ENCODE measurements around the gene MCEE.

The MCEE gene

GRCh38 chr2:71074893-71075395 lies 55.1 kb downstream of the MCEE start:
- no peak for DNase-seq

DNA sequence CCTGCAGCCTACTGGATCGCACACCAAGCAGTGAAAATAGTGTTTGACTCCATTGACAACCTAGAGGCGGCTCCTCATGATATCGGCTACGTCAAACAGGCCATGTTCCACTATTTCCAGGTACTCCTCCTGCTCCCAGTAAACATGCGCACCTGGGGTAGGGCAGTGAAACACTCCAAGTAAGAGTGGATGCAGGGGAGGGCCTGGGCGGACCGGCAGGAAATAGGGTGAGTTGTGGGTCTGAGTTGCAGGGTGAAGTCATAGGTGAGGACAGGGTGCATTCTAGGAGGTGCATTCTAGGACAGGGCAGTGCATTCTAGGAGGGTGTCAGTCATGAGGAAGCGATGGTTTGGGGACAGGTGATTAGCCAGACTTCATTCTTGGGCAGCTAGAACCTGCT lies 56.6 kb downstream of the MCEE start:
- DNase-seq: no peak

- DNase-seq: no peak
Observed at GRCh38 chr2:71072492-71072891, 57.5 kb downstream of the MCEE start.

DNA sequence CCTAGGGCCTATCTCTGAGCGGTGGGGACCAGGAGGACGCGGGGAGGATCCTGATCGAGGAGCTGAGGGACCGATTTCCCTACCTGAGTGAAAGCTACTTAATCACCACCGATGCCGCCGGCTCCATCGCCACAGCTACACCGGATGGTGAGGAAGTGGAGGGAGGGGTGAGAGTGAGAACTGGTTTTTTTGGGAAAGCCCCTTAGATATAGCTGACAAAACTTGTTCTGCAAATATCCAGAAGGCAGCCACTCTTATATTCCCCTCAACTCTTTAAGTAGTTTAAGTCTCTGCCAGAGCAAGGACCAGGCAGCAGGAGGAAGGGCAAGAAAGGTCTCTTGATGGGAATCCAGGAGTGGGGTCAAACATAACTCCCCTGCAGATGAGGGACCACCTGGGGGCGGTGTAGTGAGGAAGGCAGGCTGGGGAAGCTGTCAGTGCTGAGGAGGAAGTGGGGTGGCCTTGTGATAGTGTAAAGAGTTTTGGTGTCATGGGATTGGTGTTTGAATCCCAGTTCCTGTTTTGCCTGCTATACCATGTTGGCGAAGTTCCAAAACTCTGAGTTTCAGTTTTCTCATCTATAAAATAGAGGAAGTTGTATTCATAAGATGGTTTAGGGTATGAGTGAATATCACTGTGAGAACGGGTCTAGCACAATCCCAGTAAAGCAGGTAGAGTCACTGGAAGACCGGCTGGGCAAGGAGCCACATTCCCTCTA lies 58.2 kb downstream of the MCEE start:
- no peak for DNase-seq

GRCh38 chr2:71070294-71071093 lies 59.5 kb downstream of the MCEE start:
- no peak for DNase-seq

- DNase-seq: no peak
Observed at GRCh38 chr2:71069376-71069775, 60.7 kb downstream of the MCEE start.

- DNase-seq: peak; percentile 93
Observed at GRCh38 chr2:71068218-71069035, 61.6 kb downstream of the MCEE start, which contains the start of gene NAGK. TSS of gene NAGK (plus strand) at chr2:71068648. CDS start at chr2:71068684, 36 bp downstream.

DNA sequence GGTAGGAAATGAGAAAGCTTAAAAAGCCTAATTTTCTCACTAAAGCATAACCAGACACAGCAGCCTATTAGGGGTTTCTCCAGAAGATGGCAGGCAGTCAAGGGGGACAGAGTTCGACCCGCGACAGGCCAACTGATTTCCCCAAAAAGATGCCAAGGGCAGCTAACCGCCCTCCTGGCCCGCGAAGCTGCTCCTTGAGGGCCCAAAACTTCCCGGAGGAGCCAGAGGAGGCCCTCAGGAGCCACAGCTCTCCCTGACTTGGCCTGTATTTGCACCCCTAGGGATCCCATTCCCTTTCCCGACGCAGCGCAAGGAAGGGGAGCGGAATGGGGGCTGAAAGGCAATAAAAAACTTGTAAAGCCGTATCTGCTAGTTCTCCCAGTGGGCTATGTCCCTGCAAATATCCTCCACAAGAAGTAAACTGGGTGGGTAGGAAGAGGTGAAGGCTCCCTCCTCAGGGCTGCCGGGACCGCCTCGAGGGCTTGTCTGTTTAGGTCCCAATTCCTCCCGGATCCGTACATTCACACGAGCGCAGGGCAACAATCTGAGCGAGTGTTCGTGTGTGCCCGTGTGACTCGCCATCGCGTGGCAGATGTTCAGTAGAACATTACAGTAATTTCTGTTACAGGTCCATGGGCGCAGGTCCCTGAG lies 62.3 kb downstream of the MCEE start:
- no peak for DNase-seq

GRCh38 chr2:71066856-71067255 lies 63.2 kb downstream of the MCEE start:
- DNase-seq: no peak

DNA sequence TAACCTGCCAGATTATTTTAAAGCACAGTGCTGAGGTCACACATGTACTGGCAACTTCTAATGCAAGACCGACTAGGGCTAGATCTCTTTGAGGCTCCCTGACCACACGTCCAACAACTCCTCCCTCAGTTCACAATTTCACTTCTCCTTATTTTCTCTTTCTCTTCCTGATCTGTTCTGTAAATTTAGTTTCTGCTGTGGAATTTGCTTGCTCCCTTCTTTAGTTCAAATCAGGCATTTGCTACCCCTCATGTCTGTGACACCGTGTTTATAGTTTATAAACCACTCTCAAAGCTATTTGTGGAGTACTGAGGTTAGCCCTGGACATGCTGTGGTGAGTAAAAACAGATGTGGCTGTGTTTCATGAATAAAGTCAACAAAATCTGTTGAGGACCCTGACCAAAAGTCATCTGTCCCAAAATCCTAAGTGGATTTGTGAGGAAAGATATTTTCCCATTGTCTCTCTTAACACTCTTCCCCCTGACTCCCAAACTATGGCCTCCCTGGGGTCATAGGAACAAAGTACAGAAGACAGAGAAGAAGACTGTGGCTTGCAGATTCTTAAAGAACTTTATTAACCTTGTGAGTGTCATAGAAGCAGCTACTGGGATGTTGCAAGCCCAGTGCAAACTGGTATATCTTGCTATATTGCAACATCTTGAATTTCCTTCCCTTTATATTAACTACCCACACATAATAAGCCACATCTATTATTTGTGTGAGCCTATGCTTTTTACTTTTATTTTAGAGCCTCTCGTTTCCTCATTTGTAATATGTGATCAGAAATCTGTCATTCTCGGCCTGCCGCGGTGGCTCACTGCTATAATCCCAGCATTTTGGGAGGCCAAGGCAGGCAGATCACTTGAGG lies 65.0 kb downstream of the MCEE start:
- DNase-seq: no peak

DNA sequence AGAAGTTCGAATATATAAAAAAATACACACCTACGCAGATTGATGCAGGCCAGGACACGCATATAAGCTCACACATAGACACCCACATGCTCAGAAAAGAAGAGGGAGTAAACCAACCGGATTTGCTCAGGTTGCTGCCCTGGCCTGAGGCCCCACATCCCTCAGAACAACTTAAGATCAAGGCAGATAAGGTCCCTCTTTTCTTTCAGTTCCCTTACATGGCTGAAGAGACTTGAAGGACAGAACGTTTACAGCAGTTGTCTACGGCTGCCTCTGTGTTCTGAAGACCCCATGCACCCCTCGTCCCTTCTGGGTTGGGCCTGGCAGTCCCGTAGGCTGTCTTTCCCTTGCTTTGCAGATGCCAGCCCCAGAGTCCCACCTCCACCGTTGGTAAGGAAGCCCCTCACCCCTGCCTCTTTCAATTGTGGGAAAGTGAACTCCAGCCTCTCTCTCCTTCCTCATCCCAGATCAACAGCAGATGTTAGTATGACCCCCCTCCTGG lies 65.9 kb downstream of the MCEE start:
- DNase-seq: no peak

- no peak for DNase-seq
Observed at GRCh38 chr2:71063216-71063615, 66.8 kb downstream of the MCEE start.

GRCh38 chr2:71060871-71061270 lies 69.2 kb downstream of the MCEE start:
- no peak for DNase-seq

- DNase-seq: no peak
Observed at GRCh38 chr2:71060211-71060610, 69.8 kb downstream of the MCEE start.

All from cortex of kidney (tissue), 1 donor.